Measurements from ENCODE around the gene FBXO21. TPM values are rescaled to one million over a fixed set of nuclear protein-coding genes. Genes with fewer than 3 reads are reported as not detected.
"Not testable (repeated sequence)": the region's sequence is repeated elsewhere in the genome, so short reads cannot be mapped to it uniquely, and the experiment has no call there.

The FBXO21 gene
- total RNA-seq, 2 donors from 2014 or later, result 25.8 to 28.4 TPM

GRCh38 chr12:117208811-117209455 is 18.7 kb upstream of the FBXO21 start:
- DNase-seq (ENCODE audit: low spot score), result peak; percentile 59

GRCh38 chr12:117208206-117208605 is 17.9 kb upstream of the FBXO21 start:
- peak; percentile 46 for DNase-seq (ENCODE audit: low spot score)
- intact Hi-C loops (cut with DNase I), result no loop called here

More at GRCh38 chr12:117208811-117209455, 18.7 kb upstream of the FBXO21 start:
- intact Hi-C loops (cut with DNase I), result no loop called here

DNA sequence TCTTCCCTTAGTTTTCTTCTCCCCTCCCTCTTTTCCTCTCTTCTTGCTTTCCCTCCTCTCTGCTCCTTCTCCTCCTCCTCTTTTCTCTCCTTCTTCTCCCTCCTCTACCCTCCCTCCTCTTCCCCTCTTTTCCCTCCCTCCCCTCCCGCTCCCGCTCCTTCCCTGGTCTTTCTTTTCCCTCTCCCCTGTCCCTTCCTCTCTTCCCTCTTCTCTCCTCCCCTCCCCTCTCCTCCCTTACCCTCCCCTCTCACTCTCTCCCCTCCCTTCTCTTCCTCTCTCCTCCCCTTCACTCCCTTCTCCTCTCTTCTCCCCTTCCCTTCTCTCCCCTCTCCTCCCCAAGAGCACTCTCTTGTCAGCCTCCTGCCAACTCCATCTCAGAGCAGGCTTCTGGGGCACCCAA is 17.4 kb upstream of the FBXO21 start:
- intact Hi-C loops (cut with DNase I), result no loop called here
- peak; percentile 31 for DNase-seq (ENCODE audit: low spot score)

DNA sequence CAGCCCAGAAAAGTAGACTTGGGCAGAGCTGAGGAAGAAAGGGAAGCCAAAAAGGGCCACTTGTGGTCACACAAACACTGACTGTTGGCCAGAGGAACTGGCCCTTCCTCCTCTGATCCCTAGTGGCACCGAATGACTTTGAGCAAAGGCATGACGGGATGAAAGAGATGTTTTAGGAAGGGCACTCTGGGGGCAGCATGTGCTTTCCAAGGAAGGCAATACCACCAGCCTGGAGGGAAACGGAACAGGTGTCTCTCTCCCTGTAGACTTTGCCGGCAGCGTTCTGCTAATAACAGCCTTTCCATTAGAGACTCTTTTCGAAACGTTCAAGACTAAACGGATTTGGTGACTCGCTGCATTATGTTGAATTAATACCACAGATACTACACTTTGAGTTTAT is 12.3 kb upstream of the FBXO21 start:
- DNase-seq (ENCODE audit: low spot score), result peak; percentile 14
- intact Hi-C loops (cut with DNase I), result no loop called here

GRCh38 chr12:117202033-117202432 is 11.8 kb upstream of the FBXO21 start:
- intact Hi-C loops (cut with DNase I), result no loop called here
- DNase-seq (ENCODE audit: low spot score), result peak; percentile 1

- DNase-seq (ENCODE audit: low spot score), result peak; percentile 2
- intact Hi-C loops (cut with DNase I), result not testable (repeated sequence)
Measured at GRCh38 chr12:117199956-117200744, 9.9 kb upstream of the FBXO21 start.

- DNase-seq (ENCODE audit: low spot score); intact Hi-C loops (cut with DNase I): not testable (repeated sequence)
Measured at GRCh38 chr12:117196334-117196733, 6.1 kb upstream of the FBXO21 start.

- intact Hi-C loops (cut with DNase I); DNase-seq (ENCODE audit: low spot score): not testable (repeated sequence)
Measured at GRCh38 chr12:117195027-117195426, 4.8 kb upstream of the FBXO21 start.

DNA sequence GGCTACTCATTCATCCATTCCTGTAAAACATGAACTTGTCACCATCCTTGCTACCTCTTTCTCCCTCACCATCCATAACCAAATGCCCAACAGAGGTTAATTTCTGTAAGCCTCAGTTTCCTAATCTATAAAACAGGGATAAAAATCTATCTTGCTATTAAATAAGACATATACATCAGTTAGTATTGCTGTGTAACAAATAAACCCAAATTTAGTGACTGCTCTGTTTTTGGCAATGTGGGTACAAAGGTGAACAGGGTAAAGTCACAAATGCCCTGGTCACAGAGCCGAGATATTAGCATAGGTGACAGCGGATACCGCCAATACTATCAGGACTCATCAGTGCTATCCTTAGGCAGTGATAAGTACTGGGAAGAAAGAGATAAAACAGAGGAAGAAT is 3.6 kb upstream of the FBXO21 start:
- intact Hi-C loops (cut with DNase I), result no loop called here
- no peak for DNase-seq (ENCODE audit: low spot score)

- intact Hi-C loops (cut with DNase I), result not testable (repeated sequence)
Measured at GRCh38 chr12:117192581-117192980, 2.3 kb upstream of the FBXO21 start.

DNA sequence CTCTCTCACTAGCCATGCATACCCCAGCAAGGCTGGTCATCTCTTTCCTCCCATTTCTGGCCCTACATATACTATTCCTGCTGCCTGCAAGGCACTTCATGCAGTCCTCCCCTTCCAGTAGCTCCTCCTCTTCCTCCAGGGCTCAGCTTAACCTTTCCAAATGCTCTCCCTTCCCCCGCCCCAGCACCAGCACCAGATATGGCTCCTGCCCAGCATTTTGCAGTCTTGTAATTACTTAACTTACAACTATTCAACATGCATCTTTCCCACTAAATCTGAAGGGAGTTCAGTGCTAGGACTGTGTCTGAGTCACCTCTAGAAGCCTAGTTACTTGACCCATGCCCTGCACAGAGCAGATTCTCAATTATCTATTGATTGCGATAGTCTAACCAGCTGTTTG is 1.8 kb upstream of the FBXO21 start:
- DNase-seq (ENCODE audit: low spot score), result peak; percentile 38

More at GRCh38 chr12:117192581-117192980, 2.3 kb upstream of the FBXO21 start:
- DNase-seq (ENCODE audit: low spot score), result not testable (repeated sequence)

DNA sequence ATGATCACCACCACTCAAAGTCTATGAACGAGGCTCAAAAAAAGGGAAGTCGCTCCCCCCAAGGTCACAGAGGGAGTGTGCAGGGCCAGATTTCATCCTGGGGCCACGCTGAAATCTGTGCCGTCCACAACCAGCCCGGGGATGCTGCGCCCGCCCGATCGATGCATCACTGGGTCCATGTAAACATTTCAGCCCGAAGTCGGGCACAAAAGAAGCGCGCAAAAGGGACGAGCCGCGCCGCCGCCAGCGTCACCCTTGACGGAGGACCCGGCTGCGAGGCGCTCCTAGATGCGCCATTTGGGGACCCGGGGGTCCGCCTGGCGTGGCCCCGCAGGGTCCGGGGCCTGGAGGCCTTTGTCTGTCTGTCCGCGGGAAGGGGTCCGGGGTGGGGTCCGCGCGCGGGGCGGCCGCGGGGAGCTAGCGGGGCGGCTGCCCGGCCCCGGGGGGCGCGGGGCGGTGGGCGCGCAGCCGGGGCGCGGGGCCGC is 503 bp downstream of the FBXO21 start:
- DNase-seq (ENCODE audit: low spot score), result peak; percentile 79
- intact Hi-C loops (cut with DNase I), result no loop called here

More for the DNA sequence above, 1.8 kb upstream of the FBXO21 start:
- intact Hi-C loops (cut with DNase I), result no loop called here

DNA sequence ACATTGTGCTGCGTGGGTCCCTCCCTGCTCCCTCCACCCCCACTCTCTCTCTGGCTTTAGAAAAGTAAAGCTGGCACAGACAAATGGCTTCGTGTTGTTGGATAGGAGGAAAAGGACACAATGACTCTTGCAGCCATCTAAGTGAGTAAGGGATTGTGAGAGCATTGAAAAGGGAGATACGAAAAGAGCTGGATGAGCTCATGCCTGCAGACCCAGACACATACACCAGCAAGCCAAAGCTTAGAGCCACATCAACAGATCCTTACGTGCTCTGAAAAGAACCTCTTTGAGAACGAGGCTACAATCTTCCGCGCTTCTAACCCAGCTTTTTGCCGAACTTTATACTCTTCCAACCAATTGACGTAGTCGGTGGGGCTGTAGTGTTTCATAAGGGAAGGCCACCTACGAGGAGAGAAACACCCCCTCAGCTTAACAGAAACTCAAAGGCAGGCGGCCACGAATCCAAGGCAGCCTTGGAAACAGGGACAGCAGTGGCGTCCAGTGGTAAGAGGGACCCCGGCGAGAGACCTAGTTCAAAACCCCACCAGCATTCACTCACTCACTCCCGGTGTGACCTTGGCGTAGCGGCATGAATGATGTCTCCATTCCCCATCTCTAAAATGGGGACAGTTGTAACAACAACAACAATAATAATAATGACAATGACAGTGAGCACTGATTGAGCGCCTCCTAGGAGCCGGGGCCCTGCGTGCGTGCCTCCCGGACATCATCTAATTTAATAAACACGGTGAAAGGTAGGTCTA is 1.1 kb downstream of the FBXO21 start:
- intact Hi-C loops (cut with DNase I), result no loop called here
- no peak for DNase-seq (ENCODE audit: low spot score)

DNA sequence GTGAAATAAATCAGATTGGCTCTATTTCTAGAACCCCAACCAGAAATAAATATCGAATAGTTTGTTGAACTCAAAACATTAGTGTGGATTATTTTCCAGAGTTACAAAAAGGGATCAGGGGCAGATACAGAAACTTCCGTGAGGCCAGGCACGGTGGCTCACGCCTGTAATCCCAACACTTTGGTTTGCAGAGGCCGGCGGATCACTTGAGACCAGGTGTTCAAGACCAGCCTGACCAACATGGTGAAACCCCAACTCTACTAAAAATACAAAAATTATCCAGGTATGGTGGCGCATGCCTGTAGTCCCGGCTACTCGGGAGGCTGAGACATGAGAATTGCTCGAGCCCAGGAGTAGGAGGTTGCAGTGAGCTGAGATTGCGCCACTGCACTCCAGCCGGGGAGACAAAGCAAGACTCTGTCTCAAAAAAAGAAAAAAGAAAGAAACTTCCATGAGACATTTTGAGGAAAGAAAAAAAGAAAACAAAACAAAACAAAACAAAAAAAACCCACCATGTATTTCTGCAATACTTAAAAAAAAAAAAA is 2.1 kb downstream of the FBXO21 start:
- intact Hi-C loops (cut with DNase I), result no loop called here

DNA sequence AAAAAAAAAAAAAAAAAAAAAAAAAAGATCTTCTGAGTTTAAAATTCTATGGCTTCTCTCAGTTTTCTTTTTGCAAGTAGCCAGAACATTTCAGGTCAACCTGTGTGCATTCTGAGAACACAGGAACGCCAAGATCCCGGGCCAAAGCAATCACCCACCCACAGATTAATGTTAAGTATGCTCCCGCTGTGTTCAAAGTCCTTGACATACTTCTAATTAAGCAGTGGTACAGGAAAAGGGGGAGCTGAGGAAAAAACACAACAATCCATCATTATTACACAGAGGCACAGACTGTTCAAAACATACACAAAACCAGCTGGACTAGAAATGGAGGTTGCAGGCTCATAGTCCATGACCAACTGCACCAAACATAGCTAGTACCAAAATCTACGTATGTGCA is 2.8 kb downstream of the FBXO21 start:
- intact Hi-C loops (cut with DNase I), result no loop called here
- no peak for DNase-seq (ENCODE audit: low spot score)

More for the DNA sequence above, 2.1 kb downstream of the FBXO21 start:
- DNase-seq (ENCODE audit: low spot score), result peak; percentile 62

DNA sequence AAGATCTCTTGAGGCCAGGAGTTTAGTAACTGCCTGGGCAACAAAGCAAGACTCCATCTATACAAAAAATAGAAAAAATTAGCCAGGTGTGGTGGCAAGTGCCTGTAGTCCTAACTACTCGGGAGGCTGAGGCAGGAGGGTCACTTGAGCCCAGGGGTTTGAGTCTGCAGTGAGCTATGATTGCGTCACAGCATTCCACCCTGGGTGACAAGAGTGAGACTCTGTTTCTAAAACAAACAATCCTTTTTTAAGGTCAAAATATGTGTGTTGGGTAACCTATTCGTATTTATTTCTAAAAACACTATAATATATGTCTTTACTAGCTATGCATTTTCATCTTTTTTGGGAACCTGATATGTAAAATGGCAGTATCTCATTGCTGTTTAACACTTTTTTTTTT is 7.4 kb downstream of the FBXO21 start:
- intact Hi-C loops (cut with DNase I), result no loop called here
- DNase-seq (ENCODE audit: low spot score), result no peak

DNA sequence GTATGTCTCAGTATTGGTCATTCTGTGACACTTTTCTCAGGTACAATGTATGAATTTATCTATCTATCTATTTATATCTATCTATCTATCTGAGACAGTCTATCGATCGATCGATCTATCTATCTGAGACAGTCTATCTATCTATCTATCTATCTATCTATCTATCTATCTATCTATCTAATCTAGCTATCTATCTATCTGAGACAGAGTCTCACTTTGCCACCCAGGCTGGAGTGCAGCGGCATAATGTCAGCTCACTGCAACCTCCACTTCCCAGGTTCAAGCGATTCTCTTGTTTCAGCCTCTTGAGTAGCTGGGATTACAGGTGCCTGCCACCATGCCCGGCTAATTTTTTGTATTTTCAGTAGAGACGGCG is 8.8 kb downstream of the FBXO21 start:
- DNase-seq (ENCODE audit: low spot score); intact Hi-C loops (cut with DNase I): not testable (repeated sequence)

DNA sequence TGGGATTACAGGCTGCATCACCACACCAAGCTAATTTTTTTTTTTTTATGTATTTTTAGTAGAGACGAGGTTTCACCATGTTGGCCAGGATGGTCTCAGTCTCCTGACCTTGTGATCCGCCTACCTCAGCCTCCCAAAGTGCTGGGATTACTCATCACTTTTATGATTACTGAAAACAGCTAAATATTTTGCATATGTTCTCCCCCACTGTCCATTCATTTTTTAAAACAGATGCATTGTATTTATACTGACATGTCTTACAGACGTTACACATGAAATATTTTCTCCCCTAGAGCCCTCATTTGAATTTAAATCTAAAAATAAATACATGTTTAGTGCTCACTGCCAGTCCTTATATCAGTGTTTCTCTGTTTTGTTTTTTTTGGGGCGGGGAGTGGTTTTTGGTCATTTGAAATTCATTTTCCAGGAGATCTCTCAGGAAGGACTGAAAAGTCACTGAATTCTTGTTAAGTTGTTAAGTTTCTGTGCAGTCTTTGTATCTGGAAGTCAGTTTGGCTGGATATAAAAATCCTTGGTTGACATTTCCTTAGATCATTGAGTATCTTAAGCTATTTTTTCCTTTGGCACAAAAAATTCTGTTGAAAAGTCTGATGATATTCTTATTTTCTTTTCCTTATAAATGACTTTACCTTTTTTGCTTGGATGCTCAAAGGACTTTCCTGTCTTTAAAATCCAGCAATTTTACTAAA is 9.4 kb downstream of the FBXO21 start:
- intact Hi-C loops (cut with DNase I), result no loop called here
- DNase-seq (ENCODE audit: low spot score), result no peak

DNA sequence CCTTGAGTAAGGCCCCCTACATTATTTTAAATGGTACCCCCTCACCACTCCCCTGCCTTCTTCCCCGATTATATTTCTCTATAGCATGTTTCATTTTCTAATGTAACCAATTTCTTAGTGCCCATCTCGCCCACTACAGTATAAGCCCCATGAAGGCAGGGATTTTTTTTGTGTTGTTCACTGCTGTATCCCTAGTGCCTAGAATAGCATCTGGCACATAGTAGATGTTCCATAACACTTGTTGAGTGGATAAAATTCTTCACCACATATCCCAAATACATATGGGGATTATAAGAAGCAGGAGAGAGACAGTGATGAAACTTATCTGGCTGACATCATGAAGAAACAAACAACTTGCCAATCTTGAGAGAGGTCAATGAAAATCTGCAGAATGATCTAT is 11.5 kb downstream of the FBXO21 start:
- DNase-seq (ENCODE audit: low spot score), result no peak
- intact Hi-C loops (cut with DNase I), result no loop called here
